HG02943 (cell line): ENCODE results near the gene CARD11.
"Not testable (repeated sequence)": the region's sequence is repeated elsewhere in the genome, so short reads cannot be mapped to it uniquely, and the experiment has no call there.

ENCODE experiments used
- ATAC-seq: cut with Tn5 transposase; IDR thresholded peaks from one replicate; pipeline ENCODE4 v1.9.1; 2021; ENCODE audit warnings: mild to moderate bottlenecking, low read depth, moderate library complexity; ENCODE audit not compliant: unreplicated experiment

CARD11 gene

DNA sequence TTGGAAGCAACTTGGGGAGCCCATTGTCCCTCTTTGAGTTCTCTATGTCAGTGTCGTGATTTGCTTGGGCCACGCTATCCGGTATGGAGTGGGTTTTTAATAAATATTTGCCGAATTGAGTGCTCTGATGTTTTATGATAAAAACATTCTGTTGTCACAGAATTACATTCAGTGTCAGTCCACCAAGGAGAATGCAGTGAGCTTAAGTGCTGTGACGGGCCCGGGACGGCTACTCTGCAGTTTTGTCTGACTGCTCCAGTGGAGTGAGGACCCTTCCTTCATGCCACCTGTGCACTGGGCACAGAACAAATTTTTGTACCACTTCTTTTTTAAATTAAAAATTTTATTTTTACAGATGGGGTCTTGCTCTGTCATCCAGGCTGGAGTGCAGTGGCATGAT, 76.0 kb downstream of the CARD11 start:
- ATAC-seq: no peak

DNA sequence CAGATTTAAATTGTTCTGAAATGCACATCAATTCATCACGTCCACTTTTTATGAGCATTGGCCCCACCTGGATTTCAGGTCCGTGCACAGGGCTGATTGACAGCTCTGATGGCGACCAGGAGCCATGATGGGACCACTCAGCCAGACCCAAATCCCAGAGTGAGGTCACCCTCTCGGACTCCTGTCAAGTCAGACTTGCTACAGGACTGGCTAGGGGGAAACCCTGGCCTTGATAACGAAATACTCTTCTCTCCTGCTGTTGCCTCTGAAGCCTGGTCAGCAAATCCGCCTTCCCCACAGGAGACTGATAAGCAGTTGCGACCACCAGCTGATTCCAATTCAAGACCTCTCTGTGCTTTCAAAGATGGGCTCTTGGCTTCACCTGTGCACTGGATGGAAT, 76.4 kb downstream of the CARD11 start:
- ATAC-seq: no peak

GRCh38 chr7:2966466-2967078, 77.1 kb downstream of the CARD11 start:
- ATAC-seq: no peak

DNA sequence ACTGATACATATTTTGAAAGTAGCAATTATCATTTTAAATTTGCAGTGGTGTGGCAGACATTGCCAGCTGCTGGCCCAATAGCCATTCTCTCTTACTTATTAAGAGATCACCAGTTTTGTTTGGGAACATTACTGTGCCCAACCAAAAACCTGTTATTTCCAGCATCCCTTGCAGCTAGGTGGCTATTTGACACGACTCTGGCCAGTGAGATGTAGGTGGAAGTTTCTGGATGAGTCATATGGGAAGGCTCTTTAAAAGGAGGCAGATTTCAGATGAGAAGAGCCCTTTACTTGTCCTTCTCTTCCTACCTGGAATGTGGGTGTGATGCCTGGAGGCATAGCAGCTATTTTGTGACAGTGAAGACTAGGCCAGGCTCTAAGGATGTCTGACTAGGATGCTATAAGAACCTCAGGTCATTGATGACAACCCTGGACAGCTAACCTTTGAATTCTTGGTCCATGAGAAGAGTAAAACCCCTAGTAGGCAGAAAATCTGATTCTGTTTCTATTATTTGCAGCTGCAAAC, 77.9 kb downstream of the CARD11 start:
- ATAC-seq: no peak

- ATAC-seq: no peak
These were observed 78.4 kb downstream of the CARD11 start for GRCh38 chr7:2965301-2965700.

- no peak for ATAC-seq
These were observed 79.5 kb downstream of the CARD11 start for GRCh38 chr7:2964208-2964607.

GRCh38 chr7:2962865-2963264, 80.8 kb downstream of the CARD11 start:
- ATAC-seq: no peak

DNA sequence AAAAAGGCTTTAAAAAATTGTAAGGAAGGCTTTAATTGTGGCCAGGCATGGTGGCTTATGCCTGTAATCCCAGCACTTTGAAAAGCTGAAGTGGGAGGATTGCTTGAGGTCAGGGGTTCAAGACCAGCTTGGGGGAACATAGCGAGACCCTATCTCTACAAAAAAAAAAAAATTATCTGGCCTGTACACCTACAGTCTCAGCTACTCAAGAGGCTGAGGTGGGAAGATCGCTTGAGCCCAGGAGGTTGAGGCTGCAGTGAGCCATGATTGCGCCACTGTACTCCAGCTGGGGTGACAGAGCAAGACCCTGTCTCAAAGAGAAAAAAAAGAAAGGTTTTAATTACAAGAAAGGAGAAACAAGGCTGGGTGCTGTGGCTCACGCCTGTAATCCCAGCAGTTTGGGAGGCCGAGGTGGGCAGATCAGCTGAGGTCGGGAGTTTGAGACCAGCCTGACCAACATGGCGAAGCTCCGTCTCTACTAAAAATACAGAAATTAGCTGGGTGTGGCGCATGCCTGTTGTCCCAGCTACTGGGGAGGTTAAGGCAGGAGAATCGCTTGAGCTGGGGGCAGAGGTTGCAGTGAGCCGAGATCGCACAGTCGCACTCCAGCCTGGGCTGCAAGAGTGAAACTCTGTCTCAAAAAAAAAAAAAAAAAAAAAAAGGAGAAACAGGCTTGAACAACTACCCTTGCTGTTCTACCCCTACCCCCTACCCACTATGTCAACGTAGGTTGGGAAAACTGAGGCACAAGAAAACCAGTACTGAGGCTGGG, 83.7 kb downstream of the CARD11 start:
- ATAC-seq: no peak

GRCh38 chr7:2959103-2959680, 84.5 kb downstream of the CARD11 start:
- no peak for ATAC-seq

DNA sequence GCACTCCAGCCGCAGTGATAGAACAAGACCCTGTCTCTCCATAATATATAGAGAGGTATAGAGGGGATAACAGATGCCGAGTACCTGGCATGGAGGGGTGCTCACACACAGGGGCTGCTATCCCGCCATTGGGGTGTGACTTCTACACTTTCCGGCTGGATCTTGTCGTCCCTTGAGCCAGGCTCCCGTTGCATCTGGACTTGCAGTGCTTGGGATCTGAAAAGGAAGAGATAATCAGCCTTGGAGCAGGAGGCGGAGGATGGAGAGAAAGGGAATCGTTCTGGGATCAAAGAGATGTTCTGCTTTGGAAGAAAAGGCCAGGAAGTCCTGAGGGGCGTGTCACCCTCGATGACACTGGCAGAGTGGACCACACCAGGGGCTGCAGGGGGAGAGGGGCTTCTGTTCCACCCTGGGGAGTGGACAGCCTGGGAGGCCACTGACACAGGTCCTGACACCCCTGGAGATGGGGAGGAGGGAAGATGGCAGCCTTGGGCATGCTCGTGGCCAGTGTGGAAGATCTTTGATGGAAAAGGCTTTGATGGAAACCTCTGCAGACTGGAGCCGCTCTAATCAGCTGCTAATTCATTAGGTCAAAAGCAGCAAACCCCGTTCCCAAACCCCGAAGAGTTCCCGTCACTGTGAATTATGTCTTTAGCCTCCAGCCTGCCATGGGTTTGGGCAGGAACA, 85.1 kb downstream of the CARD11 start:
- ATAC-seq: no peak

- ATAC-seq: not testable (repeated sequence)
These were observed 86.3 kb downstream of the CARD11 start for GRCh38 chr7:2957369-2957727.

DNA sequence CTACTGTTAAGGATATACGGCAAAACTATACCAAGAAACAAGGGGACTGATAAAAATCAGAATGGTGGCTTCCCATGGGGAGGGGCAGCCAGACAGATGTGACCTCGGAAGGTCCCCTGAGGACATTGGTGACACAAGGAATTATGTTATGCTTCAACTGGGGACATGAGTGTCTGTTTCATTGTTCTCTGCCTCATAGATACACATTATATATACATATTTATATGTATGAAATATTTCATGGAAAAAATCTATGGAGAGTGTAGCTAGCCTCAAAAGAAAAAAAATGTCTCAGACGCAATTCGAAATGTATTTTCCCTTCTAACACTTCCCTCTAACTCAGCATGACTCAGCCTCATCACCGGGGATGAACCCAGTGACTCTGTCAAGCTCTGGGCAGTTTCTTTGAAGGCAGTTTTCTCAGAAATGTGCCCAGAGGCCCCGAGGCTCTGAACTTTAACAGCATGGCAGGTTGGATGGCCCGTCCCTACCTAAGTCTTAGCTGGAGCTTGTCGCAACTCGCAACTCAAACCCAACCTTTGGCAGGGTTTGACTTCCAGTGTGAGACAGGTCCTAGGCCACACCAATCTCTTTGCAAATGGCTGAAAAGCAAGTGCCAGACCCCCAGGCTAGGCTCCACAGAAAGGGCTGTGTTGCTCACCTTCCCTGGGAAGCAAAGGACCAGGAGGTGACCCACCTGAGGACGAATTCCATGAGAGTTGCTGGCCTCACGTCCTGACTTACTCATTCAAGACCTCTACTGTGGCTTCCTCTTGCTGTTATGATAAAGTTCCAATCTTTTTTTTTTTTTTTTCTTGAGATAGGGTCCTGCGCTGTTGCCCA, 86.9 kb downstream of the CARD11 start:
- no peak for ATAC-seq

GRCh38 chr7:2956076-2956475, 87.6 kb downstream of the CARD11 start:
- no peak for ATAC-seq

- no peak for ATAC-seq
These were observed 88.4 kb downstream of the CARD11 start for GRCh38 chr7:2955269-2955668.

- no peak for ATAC-seq
These were observed 89.2 kb downstream of the CARD11 start for GRCh38 chr7:2954433-2954853.

DNA sequence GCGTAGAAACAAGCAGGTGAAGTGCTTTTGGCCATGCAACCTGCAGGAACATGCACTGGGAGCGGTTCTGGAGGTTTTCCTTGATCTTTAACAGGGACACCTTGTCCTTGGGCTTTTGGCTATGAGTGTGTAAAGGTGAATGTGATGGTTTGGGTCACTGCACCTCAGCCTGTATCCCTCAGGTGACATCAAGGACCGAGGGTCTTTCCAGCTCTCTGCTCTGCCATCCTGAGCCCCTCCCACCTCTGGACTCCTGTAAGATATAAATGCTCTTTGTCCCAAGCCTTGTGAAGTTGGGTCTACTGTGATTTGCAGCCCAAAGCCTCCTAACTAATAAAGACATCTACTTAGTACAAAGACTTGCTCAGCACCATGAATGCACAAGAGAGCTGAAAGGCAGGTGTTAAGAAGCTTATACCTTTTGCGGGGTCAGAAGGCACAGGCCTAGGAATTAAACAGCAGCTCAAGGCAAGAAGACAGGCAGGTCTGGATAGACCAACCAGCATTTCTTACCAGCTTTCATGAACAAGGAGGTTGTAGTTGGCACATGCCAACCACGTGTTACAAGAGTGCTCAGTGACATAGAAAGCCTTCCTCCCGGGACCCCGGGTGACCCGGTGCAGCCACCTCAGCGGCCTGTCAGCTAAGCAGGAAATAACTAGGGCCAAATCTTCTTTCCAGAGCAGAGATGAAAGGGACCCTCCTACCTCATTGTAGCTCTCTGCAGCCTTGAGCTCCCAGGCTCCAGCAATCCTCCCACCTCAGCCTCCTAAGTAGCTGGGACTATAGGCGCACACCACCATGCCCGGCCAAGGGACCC, 89.9 kb downstream of the CARD11 start:
- no peak for ATAC-seq

GRCh38 chr7:2953099-2953498, 90.6 kb downstream of the CARD11 start:
- ATAC-seq: no peak

- no peak for ATAC-seq
These were observed 91.4 kb downstream of the CARD11 start for GRCh38 chr7:2952316-2952715.

- ATAC-seq: no peak
These were observed 93.1 kb downstream of the CARD11 start for GRCh38 chr7:2950578-2950977.
